RWPE1 (cell line): ENCODE data around the gene MICU1.

Source experiments
- CTCF ChIA-PET: fragments of 350-600 bp; sonication (Branson Sonifier 250); formaldehyde crosslinking; extraction: SDS; loops from one replicate; lab custom pipeline; 2021; lab: Yijun Ruan, JAX
- POLR2A ChIA-PET: fragments of 400-600 bp; formaldehyde crosslinking; extraction: SDS; loops from one replicate; lab custom pipeline; 2020; ENCODE audit warnings: antibody characterized with exemption; ENCODE audit not compliant: low non-redundant PET; lab: Yijun Ruan, JAX
- DNase-seq: peaks from one replicate; pipeline ENCODE4 v3.0.0; 2012; ENCODE audit warnings: low spot score
- H3K27ac ChIP-seq: fragments of 450-650 bp; 2 replicates; pipeline ENCODE4 v1.5.1; 2017
- CTCF ChIP-seq: fragments of 450-650 bp; conservative IDR thresholded peaks from 2 replicates; pipeline ENCODE4 v1.5.1; 2017; ENCODE audit warnings: low read depth, mild to moderate bottlenecking

MICU1 gene

GRCh38 chr10:72337722-72338121 lies 288.2 kb downstream of the MICU1 start:
- ChIA-PET POLR2A (no interaction called here), CTCF (interaction anchor here (0.5 to 3.1 kb wide), 24 partner anchors 8 to 780 kb away, joined by 3 to 29 read pairs (median 4); partner anchors contain the start of gene DDIT4)
- no peak for TF ChIP-seq CTCF
- H3K27ac ChIP-seq: peak overlapping the region; percentile 100
- no peak for DNase-seq

- peak; percentile 56 for DNase-seq
- ChIA-PET CTCF (interaction anchor here (0.6 to 3.1 kb wide), 25 partner anchors 9 to 780 kb away, joined by 3 to 29 read pairs (median 3); partner anchors contain the start of gene DDIT4), POLR2A (interaction anchor here (2.2 kb wide), 1 partner anchor 61 kb away, joined by 8 read pairs; no protein-coding TSS in a partner anchor)
- H3K27ac ChIP-seq: peak overlapping the region; percentile 100
- peak; percentile 95 for TF ChIP-seq CTCF
Measured at GRCh38 chr10:72337039-72337629, 288.7 kb downstream of the MICU1 start.

- DNase-seq: no peak
- H3K27ac ChIP-seq: peak overlapping the region; percentile 100
- POLR2A ChIA-PET: interaction anchor here (0.8 to 2.2 kb wide), 3 partner anchors 60 to 64 kb away, joined by 3 to 8 read pairs (median 4); partner anchors contain the start of gene DDIT4
- no peak for TF ChIP-seq CTCF
- CTCF ChIA-PET: interaction anchor here (0.6 to 3.1 kb wide), 12 partner anchors 9 to 197 kb away, joined by 3 to 29 read pairs (median 4); partner anchors contain the start of gene DDIT4
Measured at GRCh38 chr10:72336259-72337038, 289.4 kb downstream of the MICU1 start.

GRCh38 chr10:72335394-72336258 lies 290.3 kb downstream of the MICU1 start:
- TF ChIP-seq CTCF: no peak
- H3K27ac ChIP-seq: peak overlapping the region; percentile 100
- ChIA-PET POLR2A (interaction anchor here (0.6 to 2.2 kb wide), 7 partner anchors 37 to 467 kb away, joined by 3 to 8 read pairs (median 3); partner anchors contain the start of gene DDIT4), CTCF (interaction anchor here (0.6 to 1.2 kb wide), 7 partner anchors 10 to 1444 kb away, joined by 3 to 9 read pairs (median 3); no protein-coding TSS in a partner anchor)
- DNase-seq: no peak

GRCh38 chr10:72334825-72335393 lies 291.0 kb downstream of the MICU1 start:
- ChIA-PET POLR2A (interaction anchor here (1.0 to 2.2 kb wide), 3 partner anchors 37 to 61 kb away, joined by 3 to 8 read pairs (median 5); partner anchors contain the start of gene DDIT4), CTCF (interaction anchor here (0.6 to 1.2 kb wide), 4 partner anchors 11 to 602 kb away, joined by 3 to 9 read pairs (median 3); no protein-coding TSS in a partner anchor)
- peak; percentile 79 for DNase-seq
- TF ChIP-seq CTCF: peak; percentile 49
- peak overlapping the region; percentile 100 for H3K27ac ChIP-seq
